A172 (cell line): Measurements from ENCODE around the gene SLC29A4. TPM values are rescaled to one million over a fixed set of nuclear protein-coding genes. Genes with fewer than 3 reads are reported as not detected.
A peak's percentile ranks its signal among the peaks of the same experiment; 100 is the strongest.

Source experiments
- DNase-seq: peaks from one replicate; pipeline ENCODE4 v3.0.0-alpha.2; 2015; ENCODE audit warnings: low spot score
- total RNA-seq: library from RNA; depleted of rRNA; stranded (reverse); fragments of >200 nt; shearing (Covaris generic); gene quantifications from 2 replicates; pipeline ENCODE4 v1.2.3, GENCODE V29; 2014; rRNA removed

The SLC29A4 gene
- total RNA-seq, 1 experiment from 2014 or later, result 23.1 TPM

GRCh38 chr7:5352440-5353010, 69.8 kb downstream of the SLC29A4 start:
- DNase-seq, result no peak

GRCh38 chr7:5354460-5355232, 71.9 kb downstream of the SLC29A4 start:
- peak; percentile 27 for DNase-seq

Other genes with a start within 250 kb of the SLC29A4 start
- 12.4 and 14.2 TPM in 2 replicates for gene RBAK, start 237.1 kb upstream of the SLC29A4 start, total RNA-seq
- gene WIPI2, start 92.7 kb upstream of the SLC29A4 start, total RNA-seq, result 84.1 and 92.4 TPM in 2 replicates
- gene TNRC18, start 140.9 kb downstream of the SLC29A4 start, total RNA-seq, result 15.0 and 17.4 TPM in 2 replicates
- 7.9 and 8.0 TPM in 2 replicates for gene FBXL18, start 230.9 kb downstream of the SLC29A4 start, total RNA-seq
- gene ACTB, start 247.7 kb downstream of the SLC29A4 start, total RNA-seq, result 4,174 and 4,857 TPM in 2 replicates